ENCODE measurements around the gene KRTAP10-2. TPM values are rescaled to one million over a fixed set of nuclear protein-coding genes. Genes with fewer than 3 reads are reported as not detected.

KRTAP10-2 gene
- total RNA-seq, 1 experiment from 2014 or later, result not detected

GRCh38 chr21:44564099-44564498 lies 12.8 kb upstream of the KRTAP10-2 start:
- H3K4me1 ChIP-seq (ENCODE audit: control insufficient read depth in 1 of 2, insufficient read depth in 2 of 2, low read length in 2 of 2), result no peaks in the 10 kb centered on the region
- BruUV-seq (replicated peaks), result no TSS peak
- no peak for DNase-seq (ENCODE audit: low read depth, low spot score)
- no peaks in the 10 kb centered on the region for H3K9me3 ChIP-seq (ENCODE audit: control insufficient read depth in 1 of 2, insufficient read depth in 1 of 2, low read depth in 1 of 2, low read length in 2 of 2)
- no peak overlapping the region for H3K4me3 ChIP-seq (replicated peaks in 1 of 2; ENCODE audit: low read depth in 1 of 2, low read length in 2 of 2)
- intact Hi-C loops (cut with micrococcal nuclease), result loop anchor here (10.0 kb wide), 1 partner anchor 111 kb away; no protein-coding TSS in a partner anchor
- no peaks in the 10 kb centered on the region for H4K20me1 ChIP-seq (ENCODE audit: insufficient read depth)
- no peak overlapping the region for H2AFZ ChIP-seq (ENCODE audit: low read depth, low read length, poor library complexity, severe bottlenecking)
- ChIA-PET RAD21 (ENCODE audit: low non-redundant PET in 1 of 2, low total read pairs in 2 of 2, uncharacterized antibody in 2 of 2, unreplicated experiment in 2 of 2) (no interaction called here), CTCF (no interaction called here), POLR2A (no interaction called here)
- no peaks in the 10 kb centered on the region for H3K9me2 ChIP-seq (ENCODE audit: insufficient read depth)
- no peaks in the 10 kb centered on the region for H3K79me2 ChIP-seq (ENCODE audit: insufficient read depth, low read length)
- TF ChIP-seq REST (IDR thresholded peaks at IDR 0.05; ENCODE audit: low read depth) (no peak), CBX3 (IDR thresholded peaks at IDR 0.05; ENCODE audit: low read depth) (no peak), ZNF274 (IDR thresholded peaks at IDR 0.05; ENCODE audit: low read depth, low read length) (no peak), TCF7L2 (IDR thresholded peaks at IDR 0.05; ENCODE audit: borderline replicate concordance, extremely low read depth, insufficient read depth, insufficient read length) (no peak), ZFX (IDR thresholded peaks at IDR 0.05) (no peak), ATF3 (IDR thresholded peaks at IDR 0.05) (no peak), RAD21 (IDR thresholded peaks at IDR 0.05; ENCODE audit: low read depth) (no peak), MAX (IDR thresholded peaks at IDR 0.05) (no peak), POLR2A (IDR thresholded peaks at IDR 0.05; ENCODE audit: borderline replicate concordance, extremely low read depth, insufficient read depth, insufficient read length) (no peak), SIN3A (IDR thresholded peaks at IDR 0.05; ENCODE audit: low read depth) (no peak), SP1 (IDR thresholded peaks at IDR 0.05; ENCODE audit: low read depth) (no peak), ELF1 (IDR thresholded peaks at IDR 0.05; ENCODE audit: borderline replicate concordance, low read depth) (no peak), JUND (IDR thresholded peaks at IDR 0.05) (no peak), EZH2phosphoT487 (IDR thresholded peaks at IDR 0.05; ENCODE audit: borderline replicate concordance) (no peak)
- no peak overlapping the region for H3K27ac ChIP-seq (ENCODE audit: low read depth, low read length)
- ATAC-seq, result no peak
- H3K4me2 ChIP-seq (ENCODE audit: low read length), result no peak overlapping the region
- H3K9ac ChIP-seq (ENCODE audit: low read length), result no peak overlapping the region
- H3K36me3 ChIP-seq (ENCODE audit: control insufficient read depth in 1 of 2, insufficient read depth in 2 of 2, low read length in 2 of 2), result no peaks in the 10 kb centered on the region
- no peaks in the 10 kb centered on the region; the same call in 1 of the 2 replicates for H3K27me3 ChIP-seq (ENCODE audit: insufficient read depth, low read length)

All from HCT116 (cell line).